Heart left ventricle (tissue), 16 donors: ENCODE measurements around the gene TIGD4. TPM values are rescaled to one million over a fixed set of nuclear protein-coding genes. Genes with fewer than 3 reads are reported as not detected.

Experiments used
- ATAC-seq, 4 donors: fragments of 200-7000 bp; cut with Tn5 transposase; one replicate each; pipeline ENCODE4 v1.9.1; 2020 to 2022; ENCODE audit warnings: moderate library complexity in 4 of 4, mild to moderate bottlenecking in 3 of 4, moderate number of reproducible peaks in 1 of 4
- DNase-seq, 5 donors: peaks; one replicate each; pipeline ENCODE4 v3.0.0-alpha.2; 2020
- H3K27ac ChIP-seq, 12 donors: fragments of 200-600 bp; sonication (generic) in 4 of 12; one replicate each; pipeline versions ENCODE4 v1.5.0 to v1.8.0; 2016 to 2022; ENCODE audit warnings: mild to moderate bottlenecking in 2 of 12
- H3K27me3 ChIP-seq, 9 donors: fragments of 200-600 bp; sonication (generic) in 2 of 9; one replicate each; pipeline versions ENCODE4 v1.5.1 to v1.8.0; 2016 to 2022; ENCODE audit warnings: mild to moderate bottlenecking in 3 of 9
- H3K36me3 ChIP-seq, 9 donors: fragments of 200-600 bp; sonication (generic) in 2 of 9; one replicate each; pipeline versions ENCODE4 v1.5.0 to v1.8.0; 2018 to 2022; ENCODE audit warnings: mild to moderate bottlenecking in 2 of 9
- H3K4me1 ChIP-seq, 12 donors: fragments of 200-600 bp; sonication (generic) in 4 of 12; one replicate each; pipeline versions ENCODE4 v1.5.0 to v1.8.0; 2016 to 2022; ENCODE audit warnings: mild to moderate bottlenecking in 3 of 12
- H3K4me3 ChIP-seq, 12 donors: fragments of 200-600 bp; sonication (generic) in 4 of 12; one replicate each; pipeline versions ENCODE4 v1.5.0 to v1.8.0; 2017 to 2022; ENCODE audit warnings: mild to moderate bottlenecking in 9 of 12, moderate library complexity in 4 of 12
- H3K9me3 ChIP-seq, 12 donors: fragments of 200-600 bp; sonication (generic) in 4 of 12; one replicate each; pipeline versions ENCODE4 v1.5.0 to v1.8.0; 2016 to 2022; ENCODE audit warnings: mild to moderate bottlenecking in 1 of 12
- POLR2A ChIP-seq, 2 donors: fragments of 450-650 bp; IDR thresholded peaks; one replicate each; pipeline ENCODE4 v1.6.1; 2017; ENCODE audit warnings: antibody characterized with exemption in 2 of 2, mild to moderate bottlenecking in 2 of 2, moderate library complexity in 2 of 2
- WGBS, 4 donors: extraction: QIAGEN DNeasy Blood & Tissue Kit in 2 of 4; methylation state at CpG; one replicate each; pipeline versions ENCODE4 v1.1.5 to v1.1.7; 2013 to 2018; 5-methylcytosine and 5-hydroxymethylcytosine counted together
- intact Hi-C, 10 donors: fragments of 100-400 bp; cut with DNase I; formaldehyde crosslinking; loops; one replicate each; pipeline versions ENCODE4 v1.11.1 to v1.14.2; 2022
- polyA plus RNA-seq, 2 donors: library from polyadenylated mRNA; stranded (reverse); fragments of 200-250 nt; gene quantifications; one replicate each; pipeline ENCODE4 v1.2.3, GENCODE V29; 2013
- total RNA-seq, 9 donors: library from RNA; depleted of rRNA in 2 of 9; stranded (reverse); fragments of >200 nt in 2 of 9; fragmentation: NEBNext Ultra II Directional in 3 of 9; extraction: Animal tissue kit (Norgen Biotek cat#: 25700) in 3 of 9; gene quantifications; one replicate each; pipeline versions ENCODE4 v1.1.0 to v1.2.4, GENCODE V29; 2016 to 2023
- TF ChIP-seq, protein P1 (sequence below), 12 donors: fragments of 200-600 bp; sonication (generic) in 4 of 12; IDR thresholded peaks; one replicate each; pipeline versions ENCODE4 v1.5.0 to v1.8.0; 2018 to 2022; ENCODE audit warnings: antibody characterized with exemption in 12 of 12, mild to moderate bottlenecking in 5 of 12
- donor health status: ischemic (EF 13 %, LVEDD 7.1; RV severe dilation, severe dysfunction).
- donor health status: healthy with polysubstance abuse.
- donor health status: DM: no; HTN: yes; CAD: no.
- donor health status: DM: no; HTN: no; CAD: no.
- donor health status: ischemic (EF 25% LVEDD 6.9; RV normal size, moderate dysfunction).
- donor health status: ischemic (EF 25% LVEDD 5.7; RV mildly dilated, moderate dysfunction).
- donor health status: healthy.
- donor health status: DM: yes; HTN: yes; CAD: no.
- donor health status: ischemic (EF 35%, LVEDD 5.7; RV mildly dilated, moderate dysfunction).
- donor health status: nonischemic (EF 11% LVEDD 7.7; RV severe dilation, severe dysfunction).
- donor health status: DM: yes; HTN: yes; CAD: no.
- donor health status: PGD.
- donor health status: ischemic (EF 29% LVEDD 5.4; RV normal size, mild dysfunction).
- donor health status: nonischemic (EF 23%, LVEDD 6.1; RV moderate dilation, normal function).

TIGD4 gene
- total and polyA plus RNA-seq, 11 donors = 0.15 to 0.50 (median 0.32) TPM; not detected in 1

DNA sequence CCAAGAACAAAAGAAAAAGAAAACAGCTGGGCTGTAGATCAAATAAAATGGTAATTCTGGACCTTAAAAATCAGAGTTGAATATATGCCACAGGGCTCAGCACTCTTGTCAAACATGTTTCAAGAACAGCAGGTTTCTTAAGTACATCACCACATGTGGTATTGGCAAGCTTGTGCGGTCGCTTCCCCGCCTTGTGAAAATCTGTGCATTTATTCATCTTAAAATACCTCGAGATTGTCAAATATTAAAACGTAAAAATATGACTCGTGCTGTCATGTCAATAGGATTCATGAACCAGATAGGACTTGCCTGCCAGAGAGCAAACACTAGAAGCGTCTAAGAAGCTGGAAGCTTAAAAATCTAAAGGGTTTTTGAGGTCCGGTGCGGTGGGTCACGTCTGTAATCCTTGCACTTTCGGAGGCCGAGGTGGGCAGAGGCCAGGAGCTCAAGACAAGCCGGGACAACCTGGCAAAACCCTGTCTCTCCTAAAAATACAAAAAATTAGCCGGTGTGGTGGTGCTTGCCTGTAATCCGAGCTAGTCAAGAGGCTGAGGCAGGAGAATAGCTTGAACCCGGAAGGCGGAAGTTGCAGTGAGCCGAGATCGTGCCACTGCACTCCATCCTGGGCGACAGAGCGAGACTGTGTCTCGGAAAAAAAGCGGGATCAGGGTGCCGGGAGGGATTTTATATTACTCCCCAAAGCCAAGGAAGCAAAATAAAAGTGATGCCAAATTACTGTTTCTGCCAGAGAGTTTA, 59.6 kb downstream of the TIGD4 start:
- H3K27me3 ChIP-seq = no peaks in the 10 kb centered on the region
- peak overlapping the region in 7 of 12 donors; percentile 5 to 34 (median 19) for H3K4me3 ChIP-seq
- no peak for DNase-seq
- no peak for ATAC-seq
- TF ChIP-seq POLR2A (IDR thresholded peaks at IDR 0.05) = no peak
- TF ChIP-seq, protein P1, sequence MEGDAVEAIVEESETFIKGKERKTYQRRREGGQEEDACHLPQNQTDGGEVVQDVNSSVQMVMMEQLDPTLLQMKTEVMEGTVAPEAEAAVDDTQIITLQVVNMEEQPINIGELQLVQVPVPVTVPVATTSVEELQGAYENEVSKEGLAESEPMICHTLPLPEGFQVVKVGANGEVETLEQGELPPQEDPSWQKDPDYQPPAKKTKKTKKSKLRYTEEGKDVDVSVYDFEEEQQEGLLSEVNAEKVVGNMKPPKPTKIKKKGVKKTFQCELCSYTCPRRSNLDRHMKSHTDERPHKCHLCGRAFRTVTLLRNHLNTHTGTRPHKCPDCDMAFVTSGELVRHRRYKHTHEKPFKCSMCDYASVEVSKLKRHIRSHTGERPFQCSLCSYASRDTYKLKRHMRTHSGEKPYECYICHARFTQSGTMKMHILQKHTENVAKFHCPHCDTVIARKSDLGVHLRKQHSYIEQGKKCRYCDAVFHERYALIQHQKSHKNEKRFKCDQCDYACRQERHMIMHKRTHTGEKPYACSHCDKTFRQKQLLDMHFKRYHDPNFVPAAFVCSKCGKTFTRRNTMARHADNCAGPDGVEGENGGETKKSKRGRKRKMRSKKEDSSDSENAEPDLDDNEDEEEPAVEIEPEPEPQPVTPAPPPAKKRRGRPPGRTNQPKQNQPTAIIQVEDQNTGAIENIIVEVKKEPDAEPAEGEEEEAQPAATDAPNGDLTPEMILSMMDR (IDR thresholded peaks at IDR 0.05) = no peak
- H3K27ac ChIP-seq = peak overlapping the region in 1 of 12 donors; percentile 24
- WGBS, 4 donors = 72 to 81% (median 75%) methylated on average over 24 of the region's 24 CpGs
- H3K9me3 ChIP-seq = peaks cover 0 to 3% (median 0%) of the 10 kb centered on the region in 12 donors
- intact Hi-C loops = no loop called here
- H3K4me1 ChIP-seq = no peaks in the 10 kb centered on the region
- no peaks in the 10 kb centered on the region for H3K36me3 ChIP-seq

Other genes with a start within 250 kb of the TIGD4 start
- gene FBXW7, start 243.6 kb downstream of the TIGD4 start, total RNA-seq = 10 to 100 TPM; 37.2 to 74.1 (median 65.6) TPM
- 10 to 100 TPM; 20.6 to 29.1 TPM for gene FBXW7, start 243.6 kb downstream of the TIGD4 start, polyA plus RNA-seq
- 1 to 10 TPM; 1.2 to 8.0 (median 1.8) TPM for gene TMEM154, start 99.7 kb downstream of the TIGD4 start, total RNA-seq
- under 1 TPM; 0.27 to 0.37 TPM for gene TMEM154, start 99.7 kb downstream of the TIGD4 start, polyA plus RNA-seq
- gene ARFIP1, start 224 bp upstream of the TIGD4 start, total RNA-seq = 10 to 100 TPM in 8 of 9 donors, 1 to 10 TPM in 1; 9.0 to 30.6 (median 12.9) TPM
- gene ARFIP1, start 224 bp upstream of the TIGD4 start, polyA plus RNA-seq = 10 to 100 TPM in 1 of 2 donors, 1 to 10 TPM in 1; 9.3 to 11.8 TPM
- under 1 TPM; 0.04 to 0.97 (median 0.19) TPM for gene FHDC1, start 156.6 kb upstream of the TIGD4 start, total RNA-seq
- gene FHDC1, start 156.6 kb upstream of the TIGD4 start, polyA plus RNA-seq = under 1 TPM; 0.27 to 0.30 TPM